Activated B cell treated with CpG ODN at 0.5 μM for 24 hours (primary cell): ENCODE measurements around the gene MDFIC. TPM values are rescaled to one million over a fixed set of nuclear protein-coding genes. Genes with fewer than 3 reads are reported as not detected.

ENCODE experiments used
- ATAC-seq: fragments of 200-7000 bp; cut with Tn5 transposase; one replicate; pipeline ENCODE4 v1.10.0; 2021; ENCODE audit warnings: low read depth, mild to moderate bottlenecking, moderate library complexity
- CTCF ChIA-PET: fragments of 350-600 bp; sonication (Branson Sonifier 250); formaldehyde crosslinking; loops from one replicate; lab custom pipeline; 2021; ENCODE audit warnings: antibody characterized with exemption; lab: Charles Lee
- POLR2A ChIA-PET: fragments of 350-600 bp; sonication (Branson Sonifier 250); formaldehyde crosslinking; loops from one replicate; lab custom pipeline; 2021; ENCODE audit warnings: antibody characterized with exemption; lab: Charles Lee
- DNase-seq: peaks from one replicate; pipeline ENCODE4 v3.0.0; 2022
- H3K27ac Mint-ChIP-seq: one replicate; pipeline ENCODE4 v1.8.0; 2020; ENCODE audit warnings: mixed read lengths
- H3K27me3 Mint-ChIP-seq: one replicate; pipeline ENCODE4 v1.8.0; 2021; ENCODE audit warnings: mixed read lengths
- H3K36me3 Mint-ChIP-seq: one replicate; pipeline ENCODE4 v1.8.0; 2021; ENCODE audit warnings: low read depth, mixed read lengths
- H3K4me1 Mint-ChIP-seq: one replicate; pipeline ENCODE4 v1.8.0; 2021; ENCODE audit warnings: mixed read lengths
- H3K4me3 Mint-ChIP-seq: one replicate; pipeline ENCODE4 v1.8.0; 2020; ENCODE audit warnings: mild to moderate bottlenecking, mixed read lengths
- H3K9me3 Mint-ChIP-seq: one replicate; pipeline ENCODE4 v1.8.0; 2020; ENCODE audit warnings: mixed read lengths
- intact Hi-C: fragments of 100-400 bp; cut with micrococcal nuclease; formaldehyde crosslinking; loops from one replicate; pipeline ENCODE4 v1.15.1; 2024
- total RNA-seq: library from RNA; stranded (reverse); gene quantifications from 2 replicates; pipeline ENCODE4 v1.2.3, GENCODE V29; 2022
- TF ChIP-seq, protein P1 (sequence below): fragments of 200-600 bp; IDR thresholded peaks from one replicate; pipeline ENCODE4 v1.8.0; 2022; ENCODE audit warnings: antibody characterized with exemption, mild to moderate bottlenecking

The MDFIC gene
- total RNA-seq, 1 donor from 2014 or later = 139 TPM

GRCh38 chr7:115014794-115015193, 92.9 kb downstream of the MDFIC start:
- peaks cover 55% of the 10 kb centered on the region for H3K36me3 Mint-ChIP-seq
- POLR2A ChIA-PET = no interaction called here

DNA sequence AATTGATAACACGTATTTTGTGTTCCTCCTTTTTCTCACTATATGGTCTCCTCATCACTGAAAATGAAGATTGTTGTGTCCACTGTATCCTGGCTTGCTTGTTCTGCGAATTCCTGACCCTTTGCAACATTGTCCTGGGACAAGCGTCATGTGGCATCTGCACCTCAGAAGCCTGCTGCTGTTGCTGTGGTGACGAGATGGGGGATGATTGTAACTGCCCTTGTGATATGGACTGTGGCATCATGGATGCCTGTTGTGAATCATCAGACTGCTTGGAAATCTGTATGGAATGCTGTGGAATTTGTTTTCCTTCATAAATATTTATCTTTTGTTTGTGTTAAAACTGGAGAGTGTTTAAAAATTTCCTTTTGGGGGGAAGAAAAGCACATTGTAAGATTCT, 93.7 kb downstream of the MDFIC start:
- peaks cover 57% of the 10 kb centered on the region for H3K36me3 Mint-ChIP-seq
- intact Hi-C loops = no loop called here
- POLR2A ChIA-PET = no interaction called here
- no peaks in the 10 kb centered on the region for H3K27me3 Mint-ChIP-seq
- DNase-seq (no peak), ATAC-seq (no peak)
- peaks cover 11% of the 10 kb centered on the region for H3K4me1 Mint-ChIP-seq
- TF ChIP-seq, protein P1, sequence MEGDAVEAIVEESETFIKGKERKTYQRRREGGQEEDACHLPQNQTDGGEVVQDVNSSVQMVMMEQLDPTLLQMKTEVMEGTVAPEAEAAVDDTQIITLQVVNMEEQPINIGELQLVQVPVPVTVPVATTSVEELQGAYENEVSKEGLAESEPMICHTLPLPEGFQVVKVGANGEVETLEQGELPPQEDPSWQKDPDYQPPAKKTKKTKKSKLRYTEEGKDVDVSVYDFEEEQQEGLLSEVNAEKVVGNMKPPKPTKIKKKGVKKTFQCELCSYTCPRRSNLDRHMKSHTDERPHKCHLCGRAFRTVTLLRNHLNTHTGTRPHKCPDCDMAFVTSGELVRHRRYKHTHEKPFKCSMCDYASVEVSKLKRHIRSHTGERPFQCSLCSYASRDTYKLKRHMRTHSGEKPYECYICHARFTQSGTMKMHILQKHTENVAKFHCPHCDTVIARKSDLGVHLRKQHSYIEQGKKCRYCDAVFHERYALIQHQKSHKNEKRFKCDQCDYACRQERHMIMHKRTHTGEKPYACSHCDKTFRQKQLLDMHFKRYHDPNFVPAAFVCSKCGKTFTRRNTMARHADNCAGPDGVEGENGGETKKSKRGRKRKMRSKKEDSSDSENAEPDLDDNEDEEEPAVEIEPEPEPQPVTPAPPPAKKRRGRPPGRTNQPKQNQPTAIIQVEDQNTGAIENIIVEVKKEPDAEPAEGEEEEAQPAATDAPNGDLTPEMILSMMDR = no peak
- H3K9me3 Mint-ChIP-seq = no peaks in the 10 kb centered on the region
- CTCF ChIA-PET = no interaction called here
- H3K27ac Mint-ChIP-seq = no peak overlapping the region
- H3K4me3 Mint-ChIP-seq = no peak overlapping the region

More at GRCh38 chr7:115014794-115015193, 92.9 kb downstream of the MDFIC start:
- H3K4me1 Mint-ChIP-seq = peaks cover 6% of the 10 kb centered on the region
- no peak for DNase-seq
- ATAC-seq = no peak
- no peaks in the 10 kb centered on the region for H3K9me3 Mint-ChIP-seq
- H3K4me3 Mint-ChIP-seq = no peak overlapping the region
- no peaks in the 10 kb centered on the region for H3K27me3 Mint-ChIP-seq
- intact Hi-C loops = no loop called here
- no peak overlapping the region for H3K27ac Mint-ChIP-seq
- TF ChIP-seq, protein P1 = no peak
- CTCF ChIA-PET = no interaction called here

GRCh38 chr7:115019882-115020605, 98.2 kb downstream of the MDFIC start:
- ChIA-PET POLR2A (interaction anchor here (1.1 kb wide), 1 partner anchor 11 kb away, joined by 3 read pairs; no protein-coding TSS in a partner anchor), CTCF (no interaction called here)
- TF ChIP-seq, protein P1 = no peak
- H3K27ac Mint-ChIP-seq = peak overlapping the region; percentile 2
- H3K27me3 Mint-ChIP-seq = no peaks in the 10 kb centered on the region
- peaks cover 27% of the 10 kb centered on the region for H3K4me1 Mint-ChIP-seq
- no peak overlapping the region for H3K4me3 Mint-ChIP-seq
- intact Hi-C loops = no loop called here
- peaks cover 27% of the 10 kb centered on the region for H3K36me3 Mint-ChIP-seq
- no peaks in the 10 kb centered on the region for H3K9me3 Mint-ChIP-seq
- no peak for ATAC-seq
- no peak for DNase-seq

GRCh38 chr7:115023219-115023618, 101.3 kb downstream of the MDFIC start:
- Mint-ChIP-seq H3K9me3 (no peaks in the 10 kb centered on the region), H3K36me3 (peaks cover 10% of the 10 kb centered on the region), H3K27ac (no peak overlapping the region), H3K4me1 (peaks cover 27% of the 10 kb centered on the region), H3K4me3 (no peak overlapping the region), H3K27me3 (no peaks in the 10 kb centered on the region)
- ChIA-PET POLR2A (no interaction called here), CTCF (interaction anchor here (1.6 kb wide), 1 partner anchor 158 kb away, joined by 5 read pairs; no protein-coding TSS in a partner anchor)
- intact Hi-C loops = no loop called here
- TF ChIP-seq, protein P1 = no peak
- no peak for DNase-seq
- no peak for ATAC-seq

DNA sequence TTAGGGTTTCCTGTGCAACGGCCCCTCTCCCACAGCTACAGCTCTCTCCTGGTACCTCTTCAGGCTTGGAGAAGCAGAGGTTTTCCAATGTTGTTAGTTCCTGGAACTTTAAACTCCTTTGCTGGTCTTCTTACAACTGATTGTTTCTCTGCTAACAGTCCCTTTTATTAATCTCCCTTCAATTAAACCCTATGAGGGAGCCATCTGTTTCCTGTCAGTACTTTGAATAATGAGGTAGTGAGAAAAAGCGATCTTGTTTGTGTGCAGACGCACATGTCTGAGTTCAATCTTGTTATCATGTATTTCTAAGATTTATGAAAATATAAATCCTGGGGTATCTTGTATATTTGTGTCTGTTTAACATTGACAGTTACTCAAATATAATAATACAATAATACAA, 102.4 kb downstream of the MDFIC start:
- peaks cover 7% of the 10 kb centered on the region for H3K36me3 Mint-ChIP-seq
- H3K9me3 Mint-ChIP-seq = no peaks in the 10 kb centered on the region
- ATAC-seq (peak; percentile 28), DNase-seq (no peak)
- TF ChIP-seq, protein P1 = no peak
- ChIA-PET POLR2A (no interaction called here), CTCF (interaction anchor here (1.6 kb wide), 1 partner anchor 159 kb away, joined by 5 read pairs; no protein-coding TSS in a partner anchor)
- intact Hi-C loops = no loop called here
- no peak overlapping the region for H3K4me3 Mint-ChIP-seq
- no peaks in the 10 kb centered on the region for H3K27me3 Mint-ChIP-seq
- peaks cover 25% of the 10 kb centered on the region for H3K4me1 Mint-ChIP-seq
- H3K27ac Mint-ChIP-seq = no peak overlapping the region
